ENCODE measurements around the gene C6orf118.

GRCh38 chr6:165268987-165269386, 40.4 kb downstream of the C6orf118 start:
- TF ChIP-seq CTCF (conservative IDR thresholded peaks at IDR 0.05 in 1 of 2, IDR thresholded peaks at IDR 0.05 in 1 of 2; ENCODE audit: extremely low read depth in 1 of 2, insufficient read depth in 1 of 2, low read depth in 1 of 2, low read length in 2 of 2) (no peak), EZH2 (IDR thresholded peaks at IDR 0.05; ENCODE audit: borderline replicate concordance, low read length) (no peak)

Data from mammary epithelial cell (primary cell).